ENCODE results near the gene PHEX.

Gene PHEX

GRCh38 chrX:22141047-22141730 is 109.1 kb downstream of the PHEX start:
- no peak for DNase-seq (ENCODE audit: insufficient read length, low spot score)
- FAIRE-seq: no peak

GRCh38 chrX:22147214-22147613 is 115.1 kb downstream of the PHEX start:
- FAIRE-seq (no peak), DNase-seq (ENCODE audit: insufficient read length, low spot score) (no peak)

- DNase-seq (ENCODE audit: insufficient read length, low spot score) (no peak), FAIRE-seq (no peak)
Observed at GRCh38 chrX:22147942-22148341, 115.8 kb downstream of the PHEX start.

- FAIRE-seq (no peak), DNase-seq (ENCODE audit: insufficient read length, low spot score) (no peak)
Observed at GRCh38 chrX:22148565-22148964, 116.4 kb downstream of the PHEX start.

- DNase-seq (ENCODE audit: insufficient read length, low spot score) (no peak), FAIRE-seq (no peak)
Observed at GRCh38 chrX:22150371-22150770, 118.2 kb downstream of the PHEX start.

GRCh38 chrX:22155126-22155525 is 123.0 kb downstream of the PHEX start:
- FAIRE-seq (no peak), DNase-seq (ENCODE audit: insufficient read length, low spot score) (no peak)

- DNase-seq (ENCODE audit: insufficient read length, low spot score) (no peak), FAIRE-seq (no peak)
Observed at GRCh38 chrX:22159071-22159470, 126.9 kb downstream of the PHEX start.

- DNase-seq (ENCODE audit: insufficient read length, low spot score) (no peak), FAIRE-seq (no peak)
Observed at GRCh38 chrX:22163326-22163725, 131.2 kb downstream of the PHEX start.

GRCh38 chrX:22164770-22165388 is 132.8 kb downstream of the PHEX start:
- DNase-seq (ENCODE audit: insufficient read length, low spot score): no peak

GRCh38 chrX:22165732-22166457 is 133.8 kb downstream of the PHEX start:
- no peak for FAIRE-seq
- no peak for DNase-seq (ENCODE audit: insufficient read length, low spot score)

More at GRCh38 chrX:22164770-22165388, 132.8 kb downstream of the PHEX start:
- FAIRE-seq: no peak

GRCh38 chrX:22171287-22172060 is 139.3 kb downstream of the PHEX start:
- FAIRE-seq (peak; percentile 4), DNase-seq (ENCODE audit: insufficient read length, low spot score) (no peak)

GRCh38 chrX:22173966-22174365 is 141.8 kb downstream of the PHEX start:
- FAIRE-seq (no peak), DNase-seq (ENCODE audit: insufficient read length, low spot score) (no peak)

GRCh38 chrX:22177950-22178515 is 145.9 kb downstream of the PHEX start:
- DNase-seq (ENCODE audit: insufficient read length, low spot score) (no peak), FAIRE-seq (no peak)

- FAIRE-seq (no peak), DNase-seq (ENCODE audit: insufficient read length, low spot score) (no peak)
Observed at GRCh38 chrX:22184096-22184495, 152.0 kb downstream of the PHEX start.

GRCh38 chrX:22186165-22186564 is 154.0 kb downstream of the PHEX start:
- FAIRE-seq (no peak), DNase-seq (ENCODE audit: insufficient read length, low spot score) (no peak)

GRCh38 chrX:22192419-22193060 is 160.4 kb downstream of the PHEX start:
- DNase-seq (ENCODE audit: insufficient read length, low spot score) (peak; percentile 12), FAIRE-seq (peak; percentile 97)

GRCh38 chrX:22193851-22194659 is 161.9 kb downstream of the PHEX start:
- DNase-seq (ENCODE audit: insufficient read length, low spot score) (no peak), FAIRE-seq (no peak)

GRCh38 chrX:22194660-22194945 is 162.5 kb downstream of the PHEX start:
- DNase-seq (ENCODE audit: insufficient read length, low spot score): no peak
- no peak for FAIRE-seq

GRCh38 chrX:22196149-22196548 is 164.0 kb downstream of the PHEX start:
- DNase-seq (ENCODE audit: insufficient read length, low spot score): no peak
- no peak for FAIRE-seq

GRCh38 chrX:22202251-22202650 is 170.1 kb downstream of the PHEX start:
- no peak for FAIRE-seq
- no peak for DNase-seq (ENCODE audit: insufficient read length, low spot score)

Measured in GM19239 (cell line).